Measurements from ENCODE around the gene COPZ2. TPM values are rescaled to one million over a fixed set of nuclear protein-coding genes. Genes with fewer than 3 reads are reported as not detected.
"Not testable (repeated sequence)": the region's sequence is repeated elsewhere in the genome, so short reads cannot be mapped to it uniquely, and the experiment has no call there.

Gene COPZ2
- total RNA-seq, 1 donor from 2014 or later, result 64.4 TPM

GRCh38 chr17:48010193-48010592 lies 27.4 kb downstream of the COPZ2 start:
- no peak for DNase-seq (ENCODE audit: low spot score)

- DNase-seq (ENCODE audit: low spot score), result no peak
Measured at GRCh38 chr17:48006936-48007709, 30.5 kb downstream of the COPZ2 start.

- DNase-seq (ENCODE audit: low spot score), result no peak
Measured at GRCh38 chr17:48004983-48005382, 32.6 kb downstream of the COPZ2 start.

GRCh38 chr17:48003417-48004151 lies 34.0 kb downstream of the COPZ2 start:
- no peak for DNase-seq (ENCODE audit: low spot score)

GRCh38 chr17:48002916-48003416 lies 34.6 kb downstream of the COPZ2 start:
- DNase-seq (ENCODE audit: low spot score), result no peak

- DNase-seq (ENCODE audit: low spot score), result no peak
Measured at GRCh38 chr17:48002266-48002915, 35.2 kb downstream of the COPZ2 start.

GRCh38 chr17:48001657-48002056 lies 35.9 kb downstream of the COPZ2 start:
- DNase-seq (ENCODE audit: low spot score), result not testable (repeated sequence)

GRCh38 chr17:48001197-48001596 lies 36.4 kb downstream of the COPZ2 start:
- no peak for DNase-seq (ENCODE audit: low spot score)

- DNase-seq (ENCODE audit: low spot score), result no peak
Measured at GRCh38 chr17:47999582-47999981, 38.0 kb downstream of the COPZ2 start.

- DNase-seq (ENCODE audit: low spot score), result no peak
Measured at GRCh38 chr17:47998044-47998443, 39.6 kb downstream of the COPZ2 start.

GRCh38 chr17:47997586-47997985 lies 40.0 kb downstream of the COPZ2 start:
- DNase-seq (ENCODE audit: low spot score), result no peak

GRCh38 chr17:47996201-47996600 lies 41.4 kb downstream of the COPZ2 start:
- DNase-seq (ENCODE audit: low spot score), result no peak

GRCh38 chr17:47995241-47995935 lies 42.2 kb downstream of the COPZ2 start:
- no peak for DNase-seq (ENCODE audit: low spot score)

- DNase-seq (ENCODE audit: low spot score), result no peak
Measured at GRCh38 chr17:47994724-47995123, 42.9 kb downstream of the COPZ2 start.

- no peak for DNase-seq (ENCODE audit: low spot score)
Measured at GRCh38 chr17:47993964-47994363, 43.6 kb downstream of the COPZ2 start.

GRCh38 chr17:47993031-47993564 lies 44.5 kb downstream of the COPZ2 start:
- DNase-seq (ENCODE audit: low spot score), result no peak

- no peak for DNase-seq (ENCODE audit: low spot score)
Measured at GRCh38 chr17:47992216-47992615, 45.4 kb downstream of the COPZ2 start.

GRCh38 chr17:47990962-47991731 lies 46.5 kb downstream of the COPZ2 start:
- DNase-seq (ENCODE audit: low spot score), result no peak

GRCh38 chr17:47989700-47990099 lies 47.9 kb downstream of the COPZ2 start:
- no peak for DNase-seq (ENCODE audit: low spot score)

GRCh38 chr17:47989159-47989558 lies 48.4 kb downstream of the COPZ2 start:
- DNase-seq (ENCODE audit: low spot score), result no peak
